ENCODE measurements around the gene ABHD16A. TPM values are rescaled to one million over a fixed set of nuclear protein-coding genes. Genes with fewer than 3 reads are reported as not detected.
"Not testable (repeated sequence)": the region's sequence is repeated elsewhere in the genome, so short reads cannot be mapped to it uniquely, and the experiment has no call there.

ABHD16A gene
- total RNA-seq, 1 experiment from 2014 or later: 75.6 TPM

GRCh38 chr6:31719001-31719400 is 15.9 kb upstream of the ABHD16A start:
- DNase-seq (ENCODE audit: low read depth): no peak
- in situ Hi-C loops (cut with HindIII; ENCODE audit: low pct_unique_long_range_greater_than_20kb, low sequenced_read_pairs): no loop called here

DNA sequence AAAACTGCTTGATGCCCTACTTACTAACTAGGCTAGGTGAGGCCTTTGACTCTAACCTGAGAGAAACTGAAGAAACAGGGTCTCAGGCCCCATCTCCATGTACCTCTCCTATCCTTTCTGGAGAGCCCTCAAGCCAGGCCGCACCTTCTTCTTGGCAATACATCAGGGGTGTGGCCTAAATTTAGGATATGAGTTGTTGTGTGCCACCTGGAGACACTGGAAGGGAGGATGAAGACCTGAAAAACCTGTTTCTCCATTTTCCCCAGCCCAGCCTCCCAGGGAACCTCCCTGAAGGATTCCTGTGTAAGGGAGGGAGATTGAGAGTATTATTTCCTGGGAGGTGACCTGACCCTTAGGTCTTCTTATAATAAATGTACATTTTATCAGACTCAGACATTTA is 15.1 kb upstream of the ABHD16A start:
- in situ Hi-C loops (cut with HindIII; ENCODE audit: low pct_unique_long_range_greater_than_20kb, low sequenced_read_pairs): no loop called here
- DNase-seq (ENCODE audit: low read depth): no peak

GRCh38 chr6:31717499-31718222 is 14.5 kb upstream of the ABHD16A start:
- in situ Hi-C loops (cut with HindIII; ENCODE audit: low pct_unique_long_range_greater_than_20kb, low sequenced_read_pairs): no loop called here
- DNase-seq (ENCODE audit: low read depth): no peak

- DNase-seq (ENCODE audit: low read depth): no peak
- in situ Hi-C loops (cut with HindIII; ENCODE audit: low pct_unique_long_range_greater_than_20kb, low sequenced_read_pairs): no loop called here
Measured at GRCh38 chr6:31715022-31715958, 12.2 kb upstream of the ABHD16A start, which contains the start of gene LY6G6D. Gene LY6G6D, plus strand, starts transcription at chr6:31715348. Its CDS starts 8 bp downstream, at chr6:31715356.

DNA sequence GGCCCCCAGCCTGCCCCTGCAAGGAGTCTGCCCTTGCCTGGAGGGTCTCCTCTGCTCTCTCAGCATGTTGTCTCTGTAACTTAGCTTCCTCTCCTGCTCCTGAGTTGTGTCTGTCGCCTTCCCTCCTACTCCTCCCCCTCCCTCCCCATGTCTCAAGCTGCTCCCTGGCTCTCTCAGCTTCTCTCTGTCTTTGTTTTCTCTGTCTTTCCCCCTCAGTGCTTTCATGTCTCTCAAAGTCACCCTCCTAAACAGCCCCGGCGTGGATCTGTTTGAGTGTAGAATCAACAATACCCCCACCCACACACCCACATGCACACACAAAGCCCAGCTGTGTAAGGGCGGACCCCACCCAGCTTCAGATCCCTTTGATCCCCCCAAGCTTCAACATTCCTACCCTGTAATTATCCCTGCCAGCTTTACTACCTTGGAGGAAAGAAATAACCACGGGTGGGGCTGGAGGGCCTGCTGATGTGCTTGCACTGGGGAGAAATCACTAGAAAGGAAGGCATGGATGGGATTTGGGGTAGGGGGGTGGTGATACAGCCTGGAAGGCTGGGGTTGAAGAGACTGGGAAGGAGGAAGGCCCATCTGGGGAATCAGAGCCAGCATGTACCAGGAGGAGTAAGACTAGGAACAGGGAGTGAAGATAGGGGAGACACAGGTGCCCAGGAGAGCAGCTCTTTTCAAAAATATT is 11.0 kb upstream of the ABHD16A start:
- in situ Hi-C loops (cut with HindIII; ENCODE audit: low pct_unique_long_range_greater_than_20kb, low sequenced_read_pairs): no loop called here
- DNase-seq (ENCODE audit: low read depth): no peak

GRCh38 chr6:31713465-31713864 is 10.3 kb upstream of the ABHD16A start:
- in situ Hi-C loops (cut with HindIII; ENCODE audit: low pct_unique_long_range_greater_than_20kb, low sequenced_read_pairs): no loop called here
- DNase-seq (ENCODE audit: low read depth): no peak

DNA sequence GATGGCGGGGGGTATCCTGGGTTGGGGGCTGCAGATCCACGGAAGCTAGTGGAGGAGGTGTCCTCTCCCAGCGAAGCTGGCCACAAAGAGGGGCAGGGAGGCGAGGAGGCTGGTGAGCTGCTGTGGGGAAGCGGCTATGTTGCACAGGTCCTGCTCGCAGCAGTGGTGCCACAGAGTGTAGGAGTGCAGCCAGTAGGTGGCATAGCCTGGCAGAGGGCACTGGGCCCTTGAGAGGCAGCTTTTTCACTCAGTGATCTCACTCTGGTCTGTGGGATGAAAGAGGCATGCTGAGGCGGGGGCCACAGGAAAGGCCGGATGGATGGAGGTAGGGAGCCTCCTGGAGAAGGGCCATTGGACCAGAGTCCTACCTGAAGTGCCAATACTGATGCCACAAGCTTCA is 9.2 kb upstream of the ABHD16A start:
- in situ Hi-C loops (cut with HindIII; ENCODE audit: low pct_unique_long_range_greater_than_20kb, low sequenced_read_pairs): no loop called here

GRCh38 chr6:31711233-31711632 is 8.1 kb upstream of the ABHD16A start:
- in situ Hi-C loops (cut with HindIII; ENCODE audit: low pct_unique_long_range_greater_than_20kb, low sequenced_read_pairs): no loop called here
- DNase-seq (ENCODE audit: low read depth): no peak

More for the DNA sequence above, 9.2 kb upstream of the ABHD16A start:
- DNase-seq (ENCODE audit: low read depth): no peak

DNA sequence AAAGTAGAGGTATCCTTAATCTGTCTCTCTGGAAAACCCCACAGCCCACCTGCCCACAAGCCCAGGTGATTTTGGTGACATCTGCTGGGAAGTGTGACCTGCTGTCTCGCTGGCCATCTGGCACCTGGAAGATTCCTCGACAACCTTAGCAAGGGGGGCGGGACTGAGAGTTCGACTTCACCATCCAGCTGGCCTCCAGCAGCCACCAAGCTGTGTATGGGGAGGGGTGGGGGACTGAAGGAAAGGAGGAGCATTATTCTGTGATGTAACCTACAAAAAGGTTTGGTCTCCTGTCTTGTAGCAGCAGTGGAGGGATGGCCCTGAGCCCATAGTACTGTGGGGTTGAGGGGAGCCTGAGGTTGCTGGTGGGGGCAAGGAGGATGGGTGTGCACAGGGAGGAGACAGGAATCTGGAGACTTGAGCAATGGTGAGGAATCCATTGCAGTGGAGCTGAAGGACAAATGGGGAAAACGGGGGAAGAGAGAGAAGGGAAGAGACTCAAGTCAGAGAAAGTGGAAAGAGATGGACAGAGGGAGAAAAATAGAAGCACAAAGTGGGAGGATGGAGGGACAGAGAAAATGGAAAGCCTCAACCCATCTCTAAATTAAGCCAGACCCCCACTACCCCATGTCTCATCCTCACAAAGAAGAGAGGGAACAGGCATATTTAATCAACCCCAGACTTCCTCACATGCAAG is 7.5 kb upstream of the ABHD16A start:
- in situ Hi-C loops (cut with HindIII; ENCODE audit: low pct_unique_long_range_greater_than_20kb, low sequenced_read_pairs): no loop called here
- DNase-seq (ENCODE audit: low read depth): no peak

DNA sequence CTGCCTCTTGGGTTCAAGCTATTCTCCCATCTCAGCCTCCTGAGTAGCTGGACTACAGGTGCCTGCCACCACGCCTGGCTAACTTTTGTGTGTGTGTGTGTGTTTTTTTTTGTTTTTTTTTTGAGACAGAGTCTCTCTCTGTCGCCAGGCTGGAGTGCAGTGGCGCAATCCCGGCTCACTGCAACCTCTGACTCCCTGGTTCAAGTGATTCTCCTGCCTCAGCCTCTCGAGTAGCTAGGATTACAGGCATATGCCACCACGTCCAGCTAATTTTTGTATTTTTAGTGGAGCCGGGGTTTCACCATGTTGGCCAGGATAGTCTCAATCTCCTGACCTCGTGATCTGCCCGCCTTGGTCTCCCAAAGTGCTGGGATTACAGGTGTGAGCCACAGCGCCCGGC is 6.0 kb upstream of the ABHD16A start:
- in situ Hi-C loops (cut with HindIII; ENCODE audit: low pct_unique_long_range_greater_than_20kb, low sequenced_read_pairs); DNase-seq (ENCODE audit: low read depth): not testable (repeated sequence)

DNA sequence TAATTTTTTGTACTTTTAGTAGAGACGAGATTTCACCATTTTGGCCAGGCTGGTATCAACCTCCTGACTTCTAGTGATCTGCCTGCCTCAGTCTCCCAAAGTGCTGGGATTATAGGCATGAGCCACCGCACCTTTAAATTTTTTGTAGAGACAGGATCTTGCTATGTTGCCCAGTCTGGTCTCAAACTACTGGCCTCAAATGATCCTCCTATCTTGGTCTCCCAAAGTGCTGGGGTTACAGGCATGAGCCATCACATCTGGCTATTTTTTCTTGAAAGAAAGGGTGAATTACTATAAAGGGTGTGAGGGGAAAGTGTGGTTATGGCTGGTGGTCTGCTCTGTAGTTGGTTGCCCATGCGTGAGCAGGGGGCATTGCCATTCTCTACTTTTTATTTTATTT is 5.1 kb upstream of the ABHD16A start:
- DNase-seq (ENCODE audit: low read depth): no peak
- in situ Hi-C loops (cut with HindIII; ENCODE audit: low pct_unique_long_range_greater_than_20kb, low sequenced_read_pairs): no loop called here

DNA sequence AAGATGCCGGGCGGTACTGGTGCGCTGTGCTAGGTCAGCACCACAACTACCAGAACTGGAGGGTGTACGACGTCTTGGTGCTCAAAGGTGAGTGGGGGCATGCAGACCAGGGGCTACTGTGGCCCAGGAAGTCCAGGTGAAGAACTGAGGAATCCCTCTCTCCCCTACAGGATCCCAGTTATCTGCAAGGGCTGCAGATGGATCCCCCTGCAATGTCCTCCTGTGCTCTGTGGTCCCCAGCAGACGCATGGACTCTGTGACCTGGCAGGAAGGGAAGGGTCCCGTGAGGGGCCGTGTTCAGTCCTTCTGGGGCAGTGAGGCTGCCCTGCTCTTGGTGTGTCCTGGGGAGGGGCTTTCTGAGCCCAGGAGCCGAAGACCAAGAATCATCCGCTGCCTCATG is 4.6 kb upstream of the ABHD16A start:
- in situ Hi-C loops (cut with HindIII; ENCODE audit: low pct_unique_long_range_greater_than_20kb, low sequenced_read_pairs): no loop called here
- no peak for DNase-seq (ENCODE audit: low read depth)

DNA sequence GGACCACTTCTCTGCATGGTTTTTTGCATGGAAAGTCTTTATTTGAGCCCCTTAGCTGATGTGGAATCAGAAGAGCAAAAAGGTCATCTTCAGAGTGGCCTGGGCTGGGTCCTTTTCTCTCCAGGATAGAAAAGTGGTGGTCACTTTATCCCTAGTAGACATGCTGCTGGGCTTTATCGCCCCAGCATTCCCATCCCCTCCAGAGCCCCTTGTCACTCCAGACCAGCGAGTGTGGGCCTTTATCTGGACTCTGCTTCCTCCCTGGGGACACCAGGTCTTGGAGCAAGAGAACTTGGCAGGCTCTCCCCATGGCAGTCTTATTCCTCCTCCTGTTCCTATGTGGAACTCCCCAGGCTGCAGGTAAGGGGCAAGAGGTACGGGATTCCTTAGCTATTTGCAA is 3.5 kb upstream of the ABHD16A start, which contains the start of gene LY6G6F:
Gene LY6G6F (plus strand): TSS at position 268 of the 400 bp plus-strand sequence. CDS start 41 bp downstream, at position 309.
- in situ Hi-C loops (cut with HindIII; ENCODE audit: low pct_unique_long_range_greater_than_20kb, low sequenced_read_pairs): no loop called here
- no peak for DNase-seq (ENCODE audit: low read depth)

DNA sequence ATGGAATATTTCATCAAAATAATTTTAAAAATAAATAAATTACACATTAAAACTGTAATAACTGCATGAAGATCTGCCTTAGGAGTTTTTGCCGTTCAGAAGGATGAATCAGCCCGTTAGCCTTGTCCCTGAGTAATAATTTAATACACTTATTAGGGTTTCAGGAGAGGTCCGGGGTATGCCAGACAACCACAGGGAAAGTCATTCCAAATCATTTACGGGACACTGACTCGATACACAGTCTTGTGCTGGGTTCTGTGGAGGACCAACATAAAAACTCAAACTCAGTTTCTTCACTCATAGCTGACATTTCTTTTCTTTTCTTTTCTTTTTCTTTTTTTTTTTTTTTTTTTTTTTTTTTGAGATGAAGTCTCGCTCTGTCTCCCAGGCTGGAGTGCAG is 2.8 kb upstream of the ABHD16A start:
- in situ Hi-C loops (cut with HindIII; ENCODE audit: low pct_unique_long_range_greater_than_20kb, low sequenced_read_pairs): no loop called here

DNA sequence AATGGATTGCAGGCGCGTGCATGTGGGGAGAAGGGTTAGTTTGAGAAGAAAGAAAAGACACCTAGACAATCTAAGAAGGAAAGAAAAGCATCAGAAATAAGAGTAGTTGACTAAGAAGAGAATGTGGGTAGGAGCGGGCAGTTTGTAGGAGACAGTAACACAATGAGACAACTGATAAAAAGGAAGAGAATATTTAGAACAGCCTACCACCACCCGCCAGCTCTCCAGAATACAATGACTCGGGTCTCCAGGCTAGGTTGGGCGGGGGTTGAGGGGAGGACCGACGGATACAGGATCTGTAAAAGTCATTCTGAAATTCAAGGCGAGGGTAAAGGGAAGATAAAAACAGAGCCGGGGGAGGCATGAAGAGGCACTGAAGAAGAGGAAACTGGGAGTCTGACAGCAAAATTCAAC is 712 bp downstream of the ABHD16A start:
- in situ Hi-C loops (cut with HindIII; ENCODE audit: low pct_unique_long_range_greater_than_20kb, low sequenced_read_pairs): no loop called here
- DNase-seq (ENCODE audit: low read depth): no peak

More for the DNA sequence above, 2.8 kb upstream of the ABHD16A start:
- no peak for DNase-seq (ENCODE audit: low read depth)

DNA sequence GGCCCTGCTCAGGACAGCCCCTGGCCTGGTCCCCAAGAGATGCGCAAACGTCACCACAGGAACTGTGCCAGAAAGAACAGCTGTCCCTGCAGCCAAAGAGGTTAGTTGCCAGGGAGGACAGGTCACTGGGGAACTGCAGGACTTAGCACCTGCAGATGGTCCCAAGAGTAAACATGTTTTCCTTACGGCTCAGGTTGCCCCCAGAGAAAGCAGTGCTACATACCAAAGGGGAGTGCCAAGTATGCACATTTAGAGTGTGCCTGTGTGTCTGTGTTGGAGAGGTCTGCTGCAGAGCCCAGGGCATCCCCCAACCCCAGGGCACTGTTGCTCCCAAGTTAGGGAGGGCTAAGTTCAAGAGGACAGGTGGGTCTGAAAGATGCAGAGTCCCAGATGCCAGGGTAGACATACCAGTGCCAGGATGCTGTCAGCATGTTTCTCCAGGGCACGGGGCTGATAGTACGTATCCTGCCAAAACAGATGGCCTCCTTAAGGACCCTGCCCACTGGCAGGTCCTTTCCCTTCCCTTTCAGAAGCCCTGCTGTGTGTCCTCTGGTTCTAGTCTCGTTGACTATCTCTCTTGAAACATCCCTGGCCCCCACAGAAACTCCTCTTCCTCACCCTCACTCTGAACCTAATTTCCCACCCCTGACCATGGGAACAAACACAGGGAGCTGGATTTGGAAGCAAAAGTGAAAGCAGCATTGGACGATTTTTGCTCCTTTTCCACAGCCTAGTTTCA is 1.3 kb downstream of the ABHD16A start:
- no peak for DNase-seq (ENCODE audit: low read depth)
- in situ Hi-C loops (cut with HindIII; ENCODE audit: low pct_unique_long_range_greater_than_20kb, low sequenced_read_pairs): no loop called here

DNA sequence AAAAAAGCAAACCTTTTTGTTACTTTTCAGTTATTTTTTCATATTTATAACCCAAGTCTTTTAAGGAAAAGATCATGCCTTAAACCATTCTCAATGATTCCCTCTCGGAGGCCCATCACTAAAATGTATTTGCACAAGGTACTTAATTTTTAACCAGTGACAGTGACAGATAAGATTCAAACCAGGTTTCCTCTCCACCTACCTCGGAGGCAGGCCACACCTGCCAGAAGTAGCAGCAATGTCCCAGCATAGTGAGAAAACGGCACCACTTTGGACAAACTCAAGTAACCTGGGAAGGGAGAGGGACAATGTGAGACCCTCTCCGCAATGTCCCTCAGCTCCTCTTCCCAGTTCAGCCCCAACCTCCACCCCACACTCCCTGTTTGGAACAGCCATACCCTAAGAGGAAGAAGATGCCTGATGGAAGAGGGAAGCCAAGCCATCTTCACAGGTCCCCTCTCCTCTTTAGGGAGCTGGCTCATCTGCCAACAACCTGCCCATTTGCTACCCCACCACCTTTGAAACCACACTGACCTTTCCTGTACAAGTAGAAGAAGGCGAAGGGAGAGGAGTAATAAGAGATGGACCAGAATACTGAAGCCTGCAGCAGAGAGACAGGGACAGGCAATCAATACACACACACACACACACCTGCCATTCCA is 2.3 kb downstream of the ABHD16A start:
- DNase-seq (ENCODE audit: low read depth): no peak
- in situ Hi-C loops (cut with HindIII; ENCODE audit: low pct_unique_long_range_greater_than_20kb, low sequenced_read_pairs): no loop called here

Data from Caki2 (cell line).